ENCODE data around the gene PLXDC1.

- TF ChIP-seq POLR2A (IDR thresholded peaks at IDR 0.05; ENCODE audit: low read length) = no peak
- TF ChIP-seq GATA1 (IDR thresholded peaks at IDR 0.05; ENCODE audit: low read depth, low read length) = no peak
Observed at GRCh38 chr17:39097150-39097519, 54.3 kb downstream of the PLXDC1 start.

Data from erythroblast (primary cell).